SJCRH30 (cell line): ENCODE measurements around the gene ZSCAN5A. TPM values are rescaled to one million over a fixed set of nuclear protein-coding genes. Genes with fewer than 3 reads are reported as not detected.
"Not testable (repeated sequence)": the region's sequence is repeated elsewhere in the genome, so short reads cannot be mapped to it uniquely, and the experiment has no call there.

Source experiments
- DNase-seq, 2 experiments: peaks; one replicate each; pipeline ENCODE4 v3.0.0-alpha.2; 2015 to 2020
- H3K27ac ChIP-seq: fragments of 250-450 bp; sonication (Bioruptor Pico); 2 replicates; pipeline ENCODE4 v1.5.1; 2020; ENCODE audit warnings: mild to moderate bottlenecking, moderate library complexity
- H3K27me3 ChIP-seq: fragments of 250-450 bp; sonication (Bioruptor Pico); 2 replicates; pipeline ENCODE4 v1.5.1; 2020; ENCODE audit warnings: mild to moderate bottlenecking, moderate library complexity
- H3K36me3 ChIP-seq: fragments of 250-450 bp; sonication (Bioruptor Pico); 2 replicates; pipeline ENCODE4 v1.5.1; 2020; ENCODE audit warnings: mild to moderate bottlenecking, moderate library complexity
- H3K4me1 ChIP-seq: fragments of 250-450 bp; sonication (Bioruptor Pico); 2 replicates; pipeline ENCODE4 v1.5.1; 2020; ENCODE audit warnings: mild to moderate bottlenecking, moderate library complexity
- H3K4me3 ChIP-seq: fragments of 250-450 bp; sonication (Bioruptor Pico); 2 replicates; pipeline ENCODE4 v1.5.1; 2020; ENCODE audit warnings: mild to moderate bottlenecking, moderate library complexity
- H3K9me3 ChIP-seq: fragments of 250-450 bp; sonication (Bioruptor Pico); replicated peaks from 2 replicates; pipeline ENCODE4 v1.5.1; 2020; ENCODE audit warnings: mild to moderate bottlenecking, moderate library complexity
- total RNA-seq: library from RNA; depleted of rRNA; stranded (reverse); fragments of >200 nt; shearing (Covaris generic); gene quantifications from 2 replicates; pipeline ENCODE4 v1.2.3, GENCODE V29; 2014; rRNA removed

The ZSCAN5A gene, protein sequence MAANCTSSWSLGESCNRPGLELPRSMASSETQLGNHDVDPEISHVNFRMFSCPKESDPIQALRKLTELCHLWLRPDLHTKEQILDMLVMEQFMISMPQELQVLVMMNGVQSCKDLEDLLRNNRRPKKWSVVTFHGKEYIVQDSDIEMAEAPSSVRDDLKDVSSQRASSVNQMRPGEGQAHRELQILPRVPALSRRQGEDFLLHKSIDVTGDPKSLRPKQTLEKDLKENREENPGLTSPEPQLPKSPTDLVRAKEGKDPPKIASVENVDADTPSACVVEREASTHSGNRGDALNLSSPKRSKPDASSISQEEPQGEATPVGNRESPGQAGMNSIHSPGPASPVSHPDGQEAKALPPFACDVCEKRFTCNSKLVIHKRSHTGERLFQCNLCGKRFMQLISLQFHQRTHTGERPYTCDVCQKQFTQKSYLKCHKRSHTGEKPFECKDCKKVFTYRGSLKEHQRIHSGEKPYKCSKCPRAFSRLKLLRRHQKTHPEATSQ
- 7.8 and 9.4 TPM in 2 replicates for total RNA-seq

DNA sequence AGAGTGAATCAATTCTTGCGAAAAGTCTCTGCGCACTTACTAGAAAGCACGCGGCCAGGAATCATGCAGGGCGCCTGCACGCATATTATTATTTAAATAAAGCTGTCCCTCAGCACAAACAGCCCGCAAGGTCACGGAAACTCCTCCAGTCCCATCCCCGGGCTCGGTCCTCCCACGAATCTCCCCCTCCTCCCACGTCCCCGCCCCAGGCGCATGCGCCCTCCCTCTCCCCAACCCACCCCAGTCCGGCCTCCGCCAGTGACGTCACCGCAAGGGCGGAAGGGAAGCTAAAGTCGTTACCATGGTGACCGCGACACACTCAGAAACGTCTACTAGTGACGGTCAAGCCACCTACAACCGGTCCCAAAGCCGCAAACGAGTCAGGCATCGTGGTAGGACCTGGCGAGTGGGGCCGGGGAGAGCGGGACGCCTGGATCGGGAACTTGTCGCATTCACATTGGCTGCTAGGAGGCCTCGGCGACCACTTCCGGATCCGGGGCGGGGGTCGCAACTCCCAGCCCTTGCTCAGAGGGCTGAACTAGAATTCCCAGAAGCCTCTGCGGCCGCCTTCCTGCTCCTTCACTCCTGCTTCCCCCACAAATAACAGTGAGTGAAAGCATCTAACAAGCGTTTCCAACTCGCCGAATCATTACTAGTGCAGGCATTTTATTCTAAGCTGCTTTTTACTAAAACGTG lies at the start of gene ZSCAN5A:
ZSCAN5A (minus strand) TSS at position 459 of the 696 bp plus-strand sequence. CDS start 89,793 bp downstream, outside the sequence.
- H3K36me3 ChIP-seq: no peaks in the 10 kb centered on the region
- no peaks in the 10 kb centered on the region for H3K9me3 ChIP-seq
- H3K4me1 ChIP-seq: peaks cover 3% of the 10 kb centered on the region; the same call in 1 of the 2 replicates
- peak within 1 kb of the TSS; percentile 95 for H3K4me3 ChIP-seq
- H3K27ac ChIP-seq: peak within 1 kb of the TSS; percentile 90
- H3K27me3 ChIP-seq: no peaks in the 10 kb centered on the region
- DNase-seq: peak; percentile 93

DNA sequence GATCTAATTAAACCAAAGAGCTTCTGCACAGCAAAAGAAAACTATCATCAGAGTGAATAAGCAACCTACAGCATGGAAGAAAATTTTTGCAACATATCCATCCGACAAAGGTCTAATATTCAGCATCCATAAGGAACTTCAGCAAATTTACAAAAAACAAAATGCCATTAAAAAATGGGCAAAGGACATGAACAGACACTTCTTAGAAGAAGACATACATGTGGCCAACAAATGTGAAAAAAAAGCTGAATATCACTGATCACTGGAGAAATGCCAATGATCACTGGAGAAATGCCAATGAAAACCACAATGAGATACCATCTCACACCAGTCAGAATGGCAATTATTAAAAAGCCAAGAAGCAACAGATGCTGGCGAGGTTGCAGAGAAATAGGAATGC lies 46.2 kb upstream of the ZSCAN5A start:
- Histone ChIP-seq H3K9me3 (0 out of 2 replicates have a peak, but pooled peaks cover 7% of the 10 kb centered on the region), H3K27ac (no peak overlapping the region)
- DNase-seq: no peak

DNA sequence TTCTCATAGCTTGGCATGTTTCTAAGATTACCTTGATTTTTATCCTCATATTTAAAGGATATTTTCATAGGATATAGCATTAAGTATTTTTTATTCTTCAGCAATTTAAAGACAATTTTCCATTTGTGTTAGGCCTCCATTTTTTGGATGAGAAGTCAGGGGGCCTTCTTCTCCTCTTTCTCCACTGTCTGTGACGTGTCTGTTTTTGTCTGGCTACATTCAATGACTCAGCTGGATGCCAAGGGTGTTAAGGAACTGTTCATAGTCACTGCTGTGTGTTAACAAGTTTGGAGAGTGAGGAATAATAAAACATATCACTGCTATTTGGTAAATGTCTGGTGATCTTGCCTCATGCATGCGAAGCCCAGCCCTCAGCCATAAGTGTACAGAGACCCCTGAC lies 42.3 kb upstream of the ZSCAN5A start:
- Histone ChIP-seq H3K4me1 (no peaks in the 10 kb centered on the region), H3K9me3 (0 out of 2 replicates have a peak, but pooled peaks cover 7% of the 10 kb centered on the region), H3K27ac (no peak overlapping the region), H3K4me3 (no peak overlapping the region), H3K36me3 (no peaks in the 10 kb centered on the region), H3K27me3 (no peaks in the 10 kb centered on the region)
- DNase-seq: no peak

More for the DNA sequence above, 46.2 kb upstream of the ZSCAN5A start:
- Histone ChIP-seq H3K27me3 (no peaks in the 10 kb centered on the region), H3K4me1 (no peaks in the 10 kb centered on the region), H3K4me3 (no peak overlapping the region), H3K36me3 (no peaks in the 10 kb centered on the region)

DNA sequence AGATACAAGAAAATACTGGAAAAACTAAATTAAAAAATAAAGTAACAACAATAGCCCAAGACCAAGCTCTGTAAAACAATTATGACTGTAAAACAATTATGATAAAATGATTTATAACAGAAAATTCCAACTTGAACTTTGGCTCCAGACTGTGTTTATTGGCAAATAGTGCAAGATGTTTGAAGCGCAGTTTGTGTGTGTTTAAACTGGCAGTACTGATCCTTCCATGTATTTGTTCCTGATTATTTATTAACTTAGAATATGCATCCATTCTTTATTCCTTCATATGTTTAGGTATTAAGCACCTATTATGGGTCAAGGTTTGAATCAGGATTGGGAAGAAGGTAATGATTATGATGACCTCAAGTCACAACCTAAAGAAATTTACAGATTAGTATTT lies 40.9 kb upstream of the ZSCAN5A start:
- DNase-seq: no peak
- Histone ChIP-seq H3K4me3 (no peak overlapping the region), H3K27me3 (no peaks in the 10 kb centered on the region), H3K27ac (no peak overlapping the region), H3K36me3 (no peaks in the 10 kb centered on the region), H3K4me1 (no peaks in the 10 kb centered on the region), H3K9me3 (no peaks in the 10 kb centered on the region)

DNA sequence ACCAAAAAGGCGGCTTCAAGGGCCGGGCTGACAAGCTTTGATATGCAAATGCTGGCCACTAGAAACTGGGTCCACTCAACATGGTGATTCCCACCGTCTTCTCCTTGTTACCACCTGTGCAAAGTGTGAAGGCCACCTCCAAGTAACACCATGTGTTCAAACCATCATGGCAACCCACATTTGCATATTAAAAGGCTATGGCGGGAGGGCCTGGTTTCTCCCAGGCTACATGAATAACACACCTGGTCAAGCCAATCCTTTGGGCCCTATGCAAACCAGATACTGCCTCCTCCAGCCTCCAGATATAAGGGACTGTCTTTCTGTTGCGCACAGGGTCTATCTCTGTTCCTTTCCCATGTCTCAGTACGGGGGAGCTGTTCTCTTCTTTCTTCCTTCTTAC lies 36.6 kb upstream of the ZSCAN5A start:
- no peak overlapping the region for H3K27ac ChIP-seq
- H3K27me3 ChIP-seq: no peaks in the 10 kb centered on the region

DNA sequence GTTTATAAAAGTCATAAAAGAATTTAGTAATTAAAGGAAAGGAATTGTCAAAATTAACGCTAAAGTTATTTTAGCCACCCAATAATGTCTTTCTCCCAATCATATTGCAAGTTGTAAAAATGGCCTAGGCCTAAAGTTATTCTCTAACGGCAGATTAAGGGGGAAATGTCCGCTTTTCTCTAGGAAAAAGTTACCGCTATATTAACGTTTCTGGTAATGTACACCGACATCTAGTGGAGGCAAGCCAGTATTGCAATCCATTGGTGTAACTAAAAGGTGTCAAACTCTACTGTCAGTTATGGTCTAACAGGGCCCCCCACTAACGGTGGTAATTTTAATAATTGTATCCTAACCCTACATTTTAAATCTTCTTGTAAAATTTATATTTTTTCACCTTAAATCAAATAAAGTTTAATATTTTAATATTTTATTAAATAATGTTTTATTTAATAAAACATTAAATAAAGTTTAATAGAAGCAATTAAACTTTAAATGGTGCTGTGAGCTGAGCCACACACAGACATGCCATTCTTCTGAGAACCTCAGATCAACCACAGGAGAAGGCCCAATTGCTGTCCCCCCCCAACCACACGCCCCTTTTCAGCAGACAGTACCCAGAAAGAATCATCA lies 35.9 kb upstream of the ZSCAN5A start:
- peak; percentile 41 to 70 for DNase-seq
- no peak overlapping the region for H3K27ac ChIP-seq
- H3K4me3 ChIP-seq: no peak overlapping the region
- H3K4me1 ChIP-seq: no peaks in the 10 kb centered on the region
- H3K9me3 ChIP-seq: no peaks in the 10 kb centered on the region
- no peaks in the 10 kb centered on the region for H3K27me3 ChIP-seq
- no peaks in the 10 kb centered on the region for H3K36me3 ChIP-seq

More for the DNA sequence above, 36.6 kb upstream of the ZSCAN5A start:
- H3K9me3 ChIP-seq: no peaks in the 10 kb centered on the region
- no peaks in the 10 kb centered on the region for H3K4me1 ChIP-seq
- DNase-seq: no peak
- no peaks in the 10 kb centered on the region for H3K36me3 ChIP-seq
- no peak overlapping the region for H3K4me3 ChIP-seq

DNA sequence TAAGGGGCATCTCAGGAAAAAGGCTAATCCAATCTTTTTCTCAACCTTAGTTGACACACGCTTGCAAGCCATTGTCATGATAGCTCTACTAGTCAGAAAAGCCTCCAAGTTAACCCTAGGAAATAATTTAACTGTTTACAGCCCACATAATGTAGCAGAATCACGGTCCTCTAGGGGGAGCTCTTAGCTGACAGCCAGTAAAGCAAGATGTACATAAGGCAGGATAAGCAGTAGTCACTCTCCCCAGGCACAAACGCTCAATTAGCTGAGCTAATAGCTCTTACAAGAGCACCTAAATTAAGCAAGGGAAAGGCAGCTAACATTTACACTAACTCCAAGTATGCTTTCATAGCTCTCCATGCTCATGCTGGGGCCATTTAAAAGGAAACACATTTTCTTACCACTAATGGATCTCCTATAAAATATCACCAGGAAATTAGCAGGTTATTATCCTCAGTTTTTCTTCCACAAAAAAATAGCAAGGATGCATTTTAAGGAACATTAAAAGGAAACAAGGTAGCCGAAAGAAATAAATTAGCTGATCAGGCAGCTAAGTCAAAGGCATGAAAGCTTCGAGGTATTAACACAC lies 33.7 kb upstream of the ZSCAN5A start:
- H3K27me3 ChIP-seq: no peaks in the 10 kb centered on the region
- H3K4me3 ChIP-seq: no peak overlapping the region
- no peaks in the 10 kb centered on the region for H3K36me3 ChIP-seq
- H3K4me1 ChIP-seq: no peaks in the 10 kb centered on the region
- DNase-seq: peak; percentile 6 to 20
- no peak overlapping the region for H3K27ac ChIP-seq
- H3K9me3 ChIP-seq: no peaks in the 10 kb centered on the region

DNA sequence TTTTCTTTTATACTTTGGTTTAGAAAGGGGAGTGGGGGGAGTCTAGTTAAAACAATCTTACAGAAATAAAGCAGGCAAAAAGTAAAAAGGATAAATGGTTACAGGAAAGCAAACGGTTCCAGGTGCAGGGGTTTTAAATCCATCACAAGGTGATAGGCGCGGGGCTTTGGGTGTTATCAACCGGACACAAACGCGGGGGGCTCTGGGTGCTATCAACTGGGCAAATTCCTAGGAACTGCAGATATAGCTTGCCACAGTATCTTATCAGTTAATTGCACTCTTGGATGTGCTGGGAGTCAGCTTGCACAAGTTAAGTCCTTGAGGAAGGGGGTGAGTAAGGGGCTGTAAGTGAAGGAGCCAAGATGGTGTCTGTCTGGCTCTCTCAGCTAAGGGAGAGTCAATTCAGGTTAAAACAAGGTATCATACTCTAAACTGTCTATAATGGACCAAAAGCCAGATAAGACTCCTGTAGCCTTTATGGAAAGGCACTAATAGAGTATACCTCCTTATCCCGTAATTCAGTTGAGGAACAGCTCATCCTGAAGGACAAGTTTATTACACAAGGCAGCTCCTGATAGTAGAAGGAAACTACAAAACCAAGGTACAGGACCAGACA lies 32.6 kb upstream of the ZSCAN5A start:
- no peak for DNase-seq
- Histone ChIP-seq H3K9me3 (no peaks in the 10 kb centered on the region), H3K4me3 (no peak overlapping the region), H3K27me3 (no peaks in the 10 kb centered on the region), H3K27ac (no peak overlapping the region), H3K36me3 (no peaks in the 10 kb centered on the region), H3K4me1 (no peaks in the 10 kb centered on the region)

DNA sequence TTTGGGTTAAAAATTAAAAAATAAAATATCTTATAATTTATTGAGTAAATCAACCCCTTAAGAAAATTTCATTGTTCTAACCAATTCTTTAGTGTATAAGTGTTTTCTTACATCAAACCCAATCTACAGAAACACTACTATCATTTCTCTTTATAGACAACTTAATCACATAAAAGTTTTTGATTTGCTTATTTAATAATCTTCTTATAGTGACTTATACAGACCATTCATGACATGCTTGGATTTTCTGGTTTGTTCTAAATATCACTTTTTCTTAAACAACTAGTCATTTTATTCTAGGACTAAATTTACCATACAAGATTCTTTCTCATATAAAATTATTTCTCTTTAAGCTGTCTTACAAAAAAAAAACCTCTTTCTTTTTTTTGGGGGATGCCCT lies 27.3 kb upstream of the ZSCAN5A start:
- H3K4me3 ChIP-seq: no peak overlapping the region
- H3K27ac ChIP-seq: no peak overlapping the region
- no peaks in the 10 kb centered on the region for H3K9me3 ChIP-seq
- no peaks in the 10 kb centered on the region for H3K36me3 ChIP-seq
- no peak for DNase-seq
- H3K4me1 ChIP-seq: no peaks in the 10 kb centered on the region
- H3K27me3 ChIP-seq: no peaks in the 10 kb centered on the region

DNA sequence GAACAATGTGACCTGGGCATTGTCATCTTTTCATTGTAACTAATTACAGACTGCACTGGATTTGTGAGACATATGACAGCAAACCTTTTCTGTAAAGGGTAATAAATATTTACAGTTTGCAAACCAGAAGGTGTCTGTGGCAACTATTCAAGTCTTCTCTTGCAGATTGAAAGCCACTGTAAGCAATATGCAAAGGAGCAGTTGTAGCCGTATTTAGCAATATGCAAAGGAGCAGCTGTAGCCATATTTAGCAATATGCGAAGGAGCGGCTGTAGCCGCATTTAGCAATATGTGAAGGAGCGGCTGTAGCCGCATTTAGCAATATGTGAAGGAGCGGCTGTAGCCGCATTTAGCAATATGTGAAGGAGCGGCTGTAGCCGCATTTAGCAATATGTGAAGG lies 24.4 kb upstream of the ZSCAN5A start:
- H3K4me3 ChIP-seq, DNase-seq, H3K27me3 ChIP-seq, H3K27ac ChIP-seq, H3K9me3 ChIP-seq, H3K36me3 ChIP-seq, H3K4me1 ChIP-seq: not testable (repeated sequence)

DNA sequence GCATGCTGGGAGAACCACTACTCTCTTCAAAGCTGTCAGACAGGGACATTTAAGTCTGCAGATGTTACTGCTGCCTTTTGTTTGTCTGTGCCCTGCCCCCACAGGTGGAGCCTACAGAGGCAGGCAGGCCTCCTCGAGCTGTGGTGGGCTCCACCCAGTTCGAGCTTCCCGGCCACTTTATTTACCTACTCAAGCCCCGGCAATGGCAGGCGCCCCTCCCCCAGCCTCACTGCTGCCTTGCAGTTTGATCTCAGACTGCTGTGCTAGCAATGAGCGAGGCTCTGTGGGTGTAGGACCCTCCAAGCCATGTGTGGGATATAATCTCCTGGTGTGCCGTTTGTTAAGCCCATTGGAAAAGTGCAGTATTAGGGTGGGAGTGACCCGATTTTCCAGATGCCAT lies 22.4 kb upstream of the ZSCAN5A start:
- H3K36me3 ChIP-seq, H3K27me3 ChIP-seq, DNase-seq, H3K4me1 ChIP-seq, H3K27ac ChIP-seq, H3K9me3 ChIP-seq, H3K4me3 ChIP-seq: not testable (repeated sequence)

DNA sequence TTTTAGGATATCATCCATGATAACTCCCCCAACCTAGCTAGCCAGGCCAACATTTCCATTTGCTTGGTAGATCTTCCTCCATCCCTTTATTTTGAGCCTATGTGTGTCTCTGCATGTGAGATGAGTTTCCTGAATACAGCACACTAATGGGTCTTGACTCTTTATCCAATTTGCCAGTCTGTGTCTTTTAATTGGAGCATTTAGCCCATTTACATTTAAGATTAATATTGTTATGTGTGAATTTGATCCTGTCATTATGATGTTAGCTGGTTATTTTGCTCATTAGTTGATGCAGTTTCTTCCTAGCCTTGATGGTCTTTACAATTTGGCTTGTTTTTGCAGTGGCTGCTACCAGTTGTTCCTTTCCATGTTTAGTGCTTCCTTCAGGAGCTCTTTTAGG lies 20.7 kb upstream of the ZSCAN5A start:
- H3K4me3 ChIP-seq, DNase-seq, H3K27me3 ChIP-seq, H3K27ac ChIP-seq, H3K9me3 ChIP-seq, H3K4me1 ChIP-seq, H3K36me3 ChIP-seq: not testable (repeated sequence)

DNA sequence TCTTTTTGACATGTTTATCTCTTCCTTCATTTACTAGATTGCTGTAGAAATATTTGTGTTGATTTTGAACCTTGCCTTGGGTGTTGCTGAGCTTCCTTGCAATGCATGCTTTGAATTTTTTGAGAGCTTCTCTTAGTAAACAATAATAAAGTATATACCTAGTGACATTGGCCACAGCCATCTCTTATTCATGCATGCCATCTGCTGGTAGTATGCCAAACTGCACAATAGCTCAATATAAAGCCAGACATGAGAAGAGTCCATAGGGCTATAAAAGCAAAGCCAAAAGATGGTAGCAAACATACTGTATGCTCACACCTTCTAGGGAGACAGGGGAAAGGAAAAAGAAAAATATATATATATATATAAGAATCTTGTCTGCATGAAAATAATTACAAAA lies 18.9 kb upstream of the ZSCAN5A start:
- Histone ChIP-seq H3K9me3 (no peaks in the 10 kb centered on the region), H3K4me3 (no peak overlapping the region), H3K27me3 (no peaks in the 10 kb centered on the region), H3K36me3 (no peaks in the 10 kb centered on the region), H3K4me1 (no peaks in the 10 kb centered on the region), H3K27ac (no peak overlapping the region)
- DNase-seq: peak; percentile 17 to 60

DNA sequence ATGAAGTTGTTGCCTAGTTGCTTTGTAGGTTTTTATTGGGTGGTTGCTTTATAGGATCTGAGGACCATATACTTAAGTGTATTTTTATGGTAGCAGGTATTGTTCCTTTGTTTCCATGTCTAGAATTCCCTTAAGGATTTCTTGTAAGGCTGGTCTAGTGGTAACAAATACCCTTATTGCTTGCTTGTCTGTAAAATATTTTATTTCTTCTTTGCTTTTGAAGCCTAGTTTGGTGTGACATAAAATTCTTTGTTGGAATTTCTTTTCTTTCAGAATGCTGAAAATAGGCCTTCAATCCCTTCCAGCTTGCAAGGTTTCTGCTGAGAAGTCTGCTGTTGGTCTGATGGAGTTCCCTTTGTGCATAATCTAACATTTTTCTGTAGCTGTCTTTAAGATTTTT lies 18.1 kb upstream of the ZSCAN5A start:
- no peak for DNase-seq
- Histone ChIP-seq H3K36me3 (no peaks in the 10 kb centered on the region), H3K27ac (no peak overlapping the region), H3K4me1 (no peaks in the 10 kb centered on the region), H3K4me3 (no peak overlapping the region), H3K9me3 (no peaks in the 10 kb centered on the region), H3K27me3 (no peaks in the 10 kb centered on the region)
